ENCODE data around the gene CACNA2D2.
A peak's percentile ranks its signal among the peaks of the same experiment; 100 is the strongest.

Gene CACNA2D2

DNA sequence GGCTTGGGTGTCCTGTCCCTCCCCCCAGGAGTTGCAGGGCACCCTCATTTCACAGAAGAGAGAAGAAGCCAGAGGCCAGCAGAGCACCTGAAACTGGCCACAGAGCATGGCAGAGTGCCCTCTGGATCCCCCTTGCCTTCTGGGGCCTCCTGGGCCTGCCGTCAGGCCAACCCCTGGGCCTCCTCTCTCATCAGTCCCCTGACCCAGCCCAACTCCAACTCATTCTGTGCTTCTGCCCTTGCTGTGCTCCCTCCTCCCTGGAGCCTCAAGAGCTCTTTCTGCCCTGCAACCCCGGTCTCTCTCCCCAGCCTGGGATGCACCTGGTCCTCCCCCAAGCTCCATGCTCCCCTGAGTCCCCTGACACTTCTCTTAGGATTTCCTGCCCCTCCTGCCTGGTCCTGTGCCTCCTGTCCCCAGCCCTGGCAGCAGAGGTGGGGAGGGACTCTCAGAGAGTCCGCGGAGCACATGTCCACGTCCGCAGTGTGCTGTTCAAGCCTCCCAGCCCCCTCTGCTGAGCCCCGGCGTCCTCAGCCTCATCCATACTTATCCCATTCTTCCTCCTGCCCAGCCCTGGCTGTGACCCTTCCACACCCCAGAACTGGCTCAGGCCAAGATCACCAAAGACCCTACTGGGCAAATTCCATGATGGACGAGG, 30.5 kb upstream of the CACNA2D2 start:
- no peak for TF ChIP-seq CTCF (conservative IDR thresholded peaks at IDR 0.05; ENCODE audit: low read depth, low read length)
- H3K4me3 ChIP-seq (ENCODE audit: low read length) = no peak overlapping the region
- DNase-seq (ENCODE audit: low read depth) = no peak

- no peak for DNase-seq (ENCODE audit: low read depth)
- TF ChIP-seq CTCF (conservative IDR thresholded peaks at IDR 0.05; ENCODE audit: low read depth, low read length) = no peak
- H3K4me3 ChIP-seq (ENCODE audit: low read length) = no peak overlapping the region
Observed at GRCh38 chr3:50533316-50533715, 29.9 kb upstream of the CACNA2D2 start.

- no peak for DNase-seq (ENCODE audit: low read depth)
- no peak for TF ChIP-seq CTCF (conservative IDR thresholded peaks at IDR 0.05; ENCODE audit: low read depth, low read length)
- H3K4me3 ChIP-seq (ENCODE audit: low read length) = no peak overlapping the region
Observed at GRCh38 chr3:50532062-50532705, 28.8 kb upstream of the CACNA2D2 start.

DNA sequence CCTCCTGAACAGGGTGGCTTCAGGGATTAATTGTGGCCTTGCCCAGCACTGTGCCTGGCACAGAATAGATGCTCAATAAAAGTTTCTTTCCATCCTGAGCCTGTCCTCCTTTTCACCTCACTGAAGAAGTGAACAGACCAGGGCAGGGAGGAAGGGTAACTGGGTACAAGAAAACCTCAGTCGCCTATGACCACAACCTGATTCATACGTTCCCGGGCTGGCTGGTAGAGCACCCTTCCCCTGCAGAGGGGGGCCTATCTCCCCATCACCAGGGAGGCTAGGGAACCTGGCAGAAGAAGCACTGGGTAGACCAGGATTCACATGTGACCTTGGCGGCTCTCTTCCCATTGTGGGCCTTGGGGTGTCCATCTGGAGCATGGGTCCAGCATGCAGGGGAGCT, 27.8 kb upstream of the CACNA2D2 start:
- H3K4me3 ChIP-seq (ENCODE audit: low read length) = no peak overlapping the region
- no peak for TF ChIP-seq CTCF (conservative IDR thresholded peaks at IDR 0.05; ENCODE audit: low read depth, low read length)
- DNase-seq (ENCODE audit: low read depth) = no peak

- no peak overlapping the region for H3K4me3 ChIP-seq (ENCODE audit: low read length)
- TF ChIP-seq CTCF (conservative IDR thresholded peaks at IDR 0.05; ENCODE audit: low read depth, low read length) = no peak
- no peak for DNase-seq (ENCODE audit: low read depth)
Observed at GRCh38 chr3:50530001-50530970, 26.9 kb upstream of the CACNA2D2 start.

- peak; percentile 13 for DNase-seq (ENCODE audit: low read depth)
- no peak overlapping the region for H3K4me3 ChIP-seq (ENCODE audit: low read length)
- TF ChIP-seq CTCF (conservative IDR thresholded peaks at IDR 0.05; ENCODE audit: low read depth, low read length) = no peak
Observed at GRCh38 chr3:50525987-50526386, 22.6 kb upstream of the CACNA2D2 start.

All from retinal pigment epithelial cell (primary cell).